Effector memory CD4-positive, alpha-beta T cell (primary cell): Measurements from ENCODE around the gene BAIAP2.

Source experiments
- DNase-seq, 3 donors: peaks; one replicate each; pipeline ENCODE4 v3.0.0-alpha.2; 2020
- H3K27ac ChIP-seq: 2 replicates; pipeline ENCODE4 v1.7.0; 2013; ENCODE audit warnings: mild to moderate bottlenecking, low read length, moderate library complexity; ENCODE audit not compliant: insufficient read depth, poor library complexity, severe bottlenecking
- H3K27me3 ChIP-seq: replicated peaks from 2 replicates; pipeline ENCODE4 v1.7.0; 2013; ENCODE audit warnings: mild to moderate bottlenecking, low read length; ENCODE audit not compliant: insufficient read depth, control insufficient read depth, poor library complexity, severe bottlenecking
- H3K36me3 ChIP-seq: 2 replicates; pipeline ENCODE4 v1.7.0; 2013; ENCODE audit warnings: mild to moderate bottlenecking, low read length, moderate library complexity; ENCODE audit not compliant: control insufficient read depth, insufficient read depth
- H3K4me1 ChIP-seq: 2 replicates; pipeline ENCODE4 v1.7.0; 2013; ENCODE audit warnings: low read length, mild to moderate bottlenecking; ENCODE audit not compliant: control insufficient read depth, insufficient read depth, poor library complexity, severe bottlenecking
- H3K4me3 ChIP-seq: 2 replicates; pipeline ENCODE4 v1.7.0; 2013; ENCODE audit warnings: low read length, low read depth, mild to moderate bottlenecking; ENCODE audit not compliant: insufficient read depth, poor library complexity, severe bottlenecking
- H3K9me3 ChIP-seq: 2 replicates; pipeline ENCODE4 v1.7.0; 2013; ENCODE audit warnings: mild to moderate bottlenecking, low read length, moderate library complexity; ENCODE audit not compliant: control insufficient read depth

The BAIAP2 gene

GRCh38 chr17:81060416-81060815, 25.5 kb downstream of the BAIAP2 start:
- no peaks in the 10 kb centered on the region for H3K9me3 ChIP-seq
- no peaks in the 10 kb centered on the region for H3K4me1 ChIP-seq
- no peak overlapping the region for H3K4me3 ChIP-seq
- DNase-seq = no peak
- H3K36me3 ChIP-seq = no peaks in the 10 kb centered on the region
- H3K27ac ChIP-seq = no peak overlapping the region
- no peaks in the 10 kb centered on the region for H3K27me3 ChIP-seq

- Histone ChIP-seq H3K4me3 (no peak overlapping the region), H3K27ac (no peak overlapping the region), H3K4me1 (no peaks in the 10 kb centered on the region), H3K27me3 (no peaks in the 10 kb centered on the region), H3K36me3 (no peaks in the 10 kb centered on the region), H3K9me3 (no peaks in the 10 kb centered on the region)
- DNase-seq = no peak
Observed at GRCh38 chr17:81061027-81061735, 26.2 kb downstream of the BAIAP2 start.

GRCh38 chr17:81062014-81062780, 27.2 kb downstream of the BAIAP2 start:
- Histone ChIP-seq H3K4me3 (no peak overlapping the region), H3K36me3 (no peaks in the 10 kb centered on the region), H3K27me3 (no peaks in the 10 kb centered on the region), H3K9me3 (no peaks in the 10 kb centered on the region), H3K27ac (no peak overlapping the region), H3K4me1 (no peaks in the 10 kb centered on the region)
- no peak for DNase-seq

- H3K4me3 ChIP-seq = no peak overlapping the region
- H3K27ac ChIP-seq = no peak overlapping the region
- H3K4me1 ChIP-seq = no peaks in the 10 kb centered on the region
- no peak for DNase-seq
- H3K9me3 ChIP-seq = no peaks in the 10 kb centered on the region
- H3K36me3 ChIP-seq = no peaks in the 10 kb centered on the region
- no peaks in the 10 kb centered on the region for H3K27me3 ChIP-seq
Observed at GRCh38 chr17:81063106-81064093, 28.4 kb downstream of the BAIAP2 start.

- H3K4me3 ChIP-seq = no peak overlapping the region
- no peaks in the 10 kb centered on the region for H3K36me3 ChIP-seq
- no peak overlapping the region for H3K27ac ChIP-seq
- no peak for DNase-seq
- no peaks in the 10 kb centered on the region for H3K9me3 ChIP-seq
- no peaks in the 10 kb centered on the region for H3K27me3 ChIP-seq
- no peaks in the 10 kb centered on the region for H3K4me1 ChIP-seq
Observed at GRCh38 chr17:81064678-81065475, 29.9 kb downstream of the BAIAP2 start.

GRCh38 chr17:81065500-81065899, 30.5 kb downstream of the BAIAP2 start:
- no peak overlapping the region for H3K4me3 ChIP-seq
- no peaks in the 10 kb centered on the region for H3K9me3 ChIP-seq
- no peaks in the 10 kb centered on the region for H3K36me3 ChIP-seq
- no peaks in the 10 kb centered on the region for H3K4me1 ChIP-seq
- DNase-seq = no peak
- no peak overlapping the region for H3K27ac ChIP-seq
- H3K27me3 ChIP-seq = no peaks in the 10 kb centered on the region

GRCh38 chr17:81066072-81066471, 31.1 kb downstream of the BAIAP2 start:
- no peaks in the 10 kb centered on the region for H3K36me3 ChIP-seq
- no peak overlapping the region for H3K27ac ChIP-seq
- H3K4me1 ChIP-seq = no peaks in the 10 kb centered on the region
- H3K4me3 ChIP-seq = no peak overlapping the region
- DNase-seq = no peak
- no peaks in the 10 kb centered on the region for H3K9me3 ChIP-seq
- H3K27me3 ChIP-seq = no peaks in the 10 kb centered on the region

GRCh38 chr17:81066771-81067315, 31.9 kb downstream of the BAIAP2 start:
- H3K27ac ChIP-seq = no peak overlapping the region
- H3K4me1 ChIP-seq = no peaks in the 10 kb centered on the region
- no peaks in the 10 kb centered on the region for H3K27me3 ChIP-seq
- H3K4me3 ChIP-seq = no peak overlapping the region
- no peaks in the 10 kb centered on the region for H3K36me3 ChIP-seq
- DNase-seq = no peak
- H3K9me3 ChIP-seq = no peaks in the 10 kb centered on the region

- H3K36me3 ChIP-seq = no peaks in the 10 kb centered on the region
- no peaks in the 10 kb centered on the region for H3K4me1 ChIP-seq
- H3K27ac ChIP-seq = no peak overlapping the region
- DNase-seq = no peak
- H3K4me3 ChIP-seq = no peak overlapping the region
- no peaks in the 10 kb centered on the region for H3K9me3 ChIP-seq
- H3K27me3 ChIP-seq = no peaks in the 10 kb centered on the region
Observed at GRCh38 chr17:81067391-81067811, 32.5 kb downstream of the BAIAP2 start.
